HCT116 (cell line): Measurements from ENCODE around the gene SEMA4D. TPM values are rescaled to one million over a fixed set of nuclear protein-coding genes. Genes with fewer than 3 reads are reported as not detected.

Experiments
- ATAC-seq: fragments of 200-7000 bp; cut with Tn5 transposase; 2 replicates; pipeline ENCODE4 v1.9.1; 2020; ENCODE audit warnings: mild to moderate bottlenecking, moderate library complexity
- BruUV-seq: library from RNA; stranded (reverse); fragments of 400-500 nt; replicated peaks from 2 replicates; lab custom pipeline; 2021; lab: Mats Ljungman, UMichigan
- CTCF ChIA-PET: fragments of 300-600 bp; sonication (Branson Sonifier 250); formaldehyde crosslinking; loops from one replicate; lab custom pipeline; 2021; ENCODE audit warnings: antibody characterized with exemption; lab: Charles Lee
- POLR2A ChIA-PET: fragments of 300-600, 350-600 bp; sonication (Branson Sonifier 250); formaldehyde crosslinking; loops from one replicate; lab custom pipeline; 2021; ENCODE audit warnings: antibody characterized with exemption; lab: Charles Lee
- RAD21 ChIA-PET, 2 experiments: fragments of 300-600 bp; sonication (Branson Sonifier 250); formaldehyde crosslinking; loops; one replicate each; lab custom pipeline; 2023; ENCODE audit warnings: low total read pairs in 2 of 2; ENCODE audit not compliant: uncharacterized antibody in 2 of 2, unreplicated experiment in 2 of 2, low non-redundant PET in 1 of 2; lab: Charles Lee
- DNase-seq: peaks from one replicate; pipeline ENCODE4 v3.0.0-alpha.2; 2010; ENCODE audit warnings: low read depth, low spot score
- H2AFZ ChIP-seq: fragments of 200-600 bp; shearing (Covaris generic), sonication (generic); 2 replicates; pipeline ENCODE4 v1.6.1; 2017; ENCODE audit warnings: low read depth, mixed run types, mixed read lengths, antibody characterized with exemption, low read length; ENCODE audit not compliant: poor library complexity, severe bottlenecking
- H3K27ac ChIP-seq: 2 replicates; pipeline ENCODE4 v1.5.1; 2012; ENCODE audit warnings: low read depth, low read length
- H3K27me3 ChIP-seq: fragments of 200-600 bp; sonication (generic); 2 replicates; pipeline ENCODE4 v1.6.1; 2016; ENCODE audit warnings: mixed run types, low read length, mixed read lengths; ENCODE audit not compliant: insufficient read depth
- H3K36me3 ChIP-seq, 2 experiments: fragments of 200-500 bp in 1 of 2; fragments of 200-600 bp in 1 of 2; sonication (Bioruptor generic) in 1 of 2; sonication (generic) in 1 of 2; 2 replicates each; pipeline versions ENCODE4 v1.5.1 to v1.6.1; 2014 to 2016; ENCODE audit warnings: low read length in 2 of 2, inconsistent platforms in 1 of 2, mixed read lengths in 1 of 2, mixed run types in 1 of 2; ENCODE audit not compliant: insufficient read depth in 2 of 2, control insufficient read depth in 1 of 2
- H3K4me1 ChIP-seq, 2 experiments: fragments of 200-600 bp in 1 of 2; sonication (generic) in 1 of 2; 2 replicates each; pipeline versions ENCODE4 v1.5.1 to v1.6.1; 2012 to 2017; ENCODE audit warnings: low read length in 2 of 2, inconsistent platforms in 1 of 2, mild to moderate bottlenecking in 1 of 2, mixed read lengths in 1 of 2, mixed run types in 1 of 2, moderate library complexity in 1 of 2; ENCODE audit not compliant: insufficient read depth in 2 of 2, control insufficient read depth in 1 of 2
- H3K4me2 ChIP-seq: fragments of 200-600 bp; sonication (generic); 2 replicates; pipeline ENCODE4 v1.6.1; 2017; ENCODE audit warnings: mixed run types, low read length, mixed read lengths
- H3K4me3 ChIP-seq, 2 experiments: fragments of 200-600 bp in 1 of 2; sonication (generic) in 1 of 2; replicated peaks in 1 of 2; 2 replicates each; pipeline ENCODE4 v1.5.1; 2011 to 2016; ENCODE audit warnings: low read length in 2 of 2, control low read depth in 1 of 2, low read depth in 1 of 2, mild to moderate bottlenecking in 1 of 2, mixed read lengths in 1 of 2, mixed run types in 1 of 2
- H3K79me2 ChIP-seq: fragments of 200-600 bp; sonication (generic); 2 replicates; pipeline ENCODE4 v1.6.1; 2017; ENCODE audit warnings: mild to moderate bottlenecking, mixed run types, low read length, moderate library complexity, mixed read lengths; ENCODE audit not compliant: insufficient read depth
- H3K9ac ChIP-seq: fragments of 200-600 bp; sonication (generic); 2 replicates; pipeline ENCODE4 v1.6.1; 2016; ENCODE audit warnings: low read length, mixed read lengths
- H3K9me2 ChIP-seq: fragments of 200-600 bp; sonication (generic), shearing (Covaris generic); 2 replicates; pipeline ENCODE4 v1.6.1; 2017; ENCODE audit warnings: mixed run types, mild to moderate bottlenecking, moderate library complexity; ENCODE audit not compliant: insufficient read depth
- H3K9me3 ChIP-seq, 2 experiments: fragments of 200-500 bp in 1 of 2; fragments of 200-600 bp in 1 of 2; sonication (Bioruptor generic) in 1 of 2; sonication (generic) in 1 of 2; 2 replicates each; pipeline ENCODE4 v1.6.1; 2014 to 2017; ENCODE audit warnings: low read length in 2 of 2, mixed read lengths in 2 of 2, inconsistent platforms in 1 of 2, low read depth in 1 of 2, mild to moderate bottlenecking in 1 of 2, mixed run types in 1 of 2, moderate library complexity in 1 of 2; ENCODE audit not compliant: control insufficient read depth in 1 of 2, insufficient read depth in 1 of 2
- H4K20me1 ChIP-seq: fragments of 200-600 bp; sonication (generic), shearing (Covaris generic); 2 replicates; pipeline ENCODE4 v1.6.1; 2017; ENCODE audit warnings: mixed run types, mild to moderate bottlenecking, moderate library complexity; ENCODE audit not compliant: insufficient read depth
- ATF3 ChIP-seq: IDR thresholded peaks from 2 replicates; pipeline ENCODE4 v1.6.1; 2012
- CEBPB ChIP-seq: IDR thresholded peaks from 2 replicates; pipeline ENCODE4 v1.6.1; 2012; ENCODE audit warnings: low read depth
- CTCF ChIP-seq, 3 experiments: fragments of 200-600 bp in 1 of 3; sonication (generic) in 1 of 3; IDR thresholded peaks in 2 of 3; conservative IDR thresholded peaks in 1 of 3; 2 replicates each; pipeline ENCODE4 v1.5.1; 2012 to 2017; ENCODE audit warnings: low read depth in 2 of 3, low read length in 2 of 3, antibody characterized with exemption in 1 of 3, borderline replicate concordance in 1 of 3, control low read depth in 1 of 3, mild to moderate bottlenecking in 1 of 3, mixed read lengths in 1 of 3, mixed run types in 1 of 3, moderate library complexity in 1 of 3; ENCODE audit not compliant: insufficient read depth in 1 of 3
- EGR1 ChIP-seq: IDR thresholded peaks from 2 replicates; pipeline ENCODE4 v1.6.1; 2012; ENCODE audit warnings: low read depth
- ELF1 ChIP-seq: IDR thresholded peaks from 2 replicates; pipeline ENCODE4 v1.6.1; 2012; ENCODE audit warnings: low read depth, borderline replicate concordance
- EZH2 ChIP-seq: fragments of 200-600 bp; sonication (generic); IDR thresholded peaks from 2 replicates; pipeline ENCODE4 v1.6.1; 2017; ENCODE audit warnings: antibody characterized with exemption, mixed run types
- EZH2phosphoT487 ChIP-seq: fragments of 200-600 bp; IDR thresholded peaks from 2 replicates; pipeline ENCODE4 v1.6.1; 2018; ENCODE audit warnings: antibody characterized with exemption, borderline replicate concordance
- FOSL1 ChIP-seq: IDR thresholded peaks from 2 replicates; pipeline ENCODE4 v1.6.1; 2012; ENCODE audit warnings: low read depth
- JUND ChIP-seq: IDR thresholded peaks from 2 replicates; pipeline ENCODE4 v1.6.1; 2012
- MAX ChIP-seq: IDR thresholded peaks from 2 replicates; pipeline ENCODE4 v1.6.1; 2012
- POLR2A ChIP-seq: IDR thresholded peaks from 2 replicates; pipeline ENCODE4 v1.7.0; 2011; ENCODE audit warnings: borderline replicate concordance; ENCODE audit not compliant: insufficient read depth, insufficient read length; ENCODE audit errors: extremely low read depth
- POLR2AphosphoS5 ChIP-seq: IDR thresholded peaks from 2 replicates; pipeline ENCODE4 v1.6.1; 2011; ENCODE audit warnings: mild to moderate bottlenecking, low read depth, low read length, moderate library complexity
- REST ChIP-seq: IDR thresholded peaks from 2 replicates; pipeline ENCODE4 v1.6.1; 2012; ENCODE audit warnings: low read depth
- SIN3A ChIP-seq: IDR thresholded peaks from 2 replicates; pipeline ENCODE4 v1.6.1; 2012; ENCODE audit warnings: low read depth
- SP1 ChIP-seq: IDR thresholded peaks from 2 replicates; pipeline ENCODE4 v1.6.1; 2012; ENCODE audit warnings: low read depth
- TCF7L2 ChIP-seq: IDR thresholded peaks from 2 replicates; pipeline ENCODE4 v1.7.0; 2011; ENCODE audit warnings: borderline replicate concordance, inconsistent platforms; ENCODE audit not compliant: insufficient read depth, insufficient read length; ENCODE audit errors: extremely low read depth
- YY1 ChIP-seq: IDR thresholded peaks from 2 replicates; pipeline ENCODE4 v1.6.1; 2011; ENCODE audit warnings: low read length, low read depth, moderate library complexity, mild to moderate bottlenecking; ENCODE audit not compliant: insufficient replicate concordance; ENCODE audit errors: extremely low read depth
- ZFX ChIP-seq: fragments of 450-650 bp; IDR thresholded peaks from 2 replicates; pipeline ENCODE4 v1.6.1; 2017
- ZNF274 ChIP-seq: fragments of 200-500 bp; sonication (Bioruptor generic); IDR thresholded peaks from 2 replicates; pipeline ENCODE4 v1.6.1; 2014; ENCODE audit warnings: mild to moderate bottlenecking, low read depth, low read length, inconsistent platforms
- intact Hi-C: fragments of 100-400 bp; cut with micrococcal nuclease; formaldehyde crosslinking; loops from 2 replicates; pipeline ENCODE4 v1.10.0; 2022
- total RNA-seq: library from RNA; stranded (reverse); gene quantifications from one replicate; pipeline ENCODE4 v1.2.1, GENCODE V29; 2021; ENCODE audit not compliant: unreplicated experiment

The SEMA4D gene
- total RNA-seq, 1 experiment from 2014 or later, result 32.0 TPM

- no peak overlapping the region for H3K27ac ChIP-seq
- H3K4me2 ChIP-seq, result no peak overlapping the region
- H3K9ac ChIP-seq, result no peak overlapping the region
- H4K20me1 ChIP-seq, result no peaks in the 10 kb centered on the region
- H2AFZ ChIP-seq, result no peak overlapping the region
- H3K9me2 ChIP-seq, result no peaks in the 10 kb centered on the region
- intact Hi-C loops, result no loop called here
- H3K4me1 ChIP-seq, result peaks cover 8 to 10% of the 10 kb centered on the region in 2 experiments
- RAD21 ChIA-PET, result no interaction called here
- CTCF ChIA-PET, result no interaction called here
- ATAC-seq (no peak), DNase-seq (no peak)
- peaks cover 58% of the 10 kb centered on the region for H3K79me2 ChIP-seq
- BruUV-seq, result no TSS peak
- POLR2A ChIA-PET, result no interaction called here
- no peaks in the 10 kb centered on the region for H3K27me3 ChIP-seq
- no peaks in the 10 kb centered on the region for H3K9me3 ChIP-seq
- peaks cover 0 to 11% of the 10 kb centered on the region in 2 experiments; a peak in 2 of 4 replicates for H3K36me3 ChIP-seq
- TF ChIP-seq EZH2, result no peak
- TF ChIP-seq SP1, result no peak
- TF ChIP-seq YY1, result no peak
- TF ChIP-seq FOSL1, result no peak
- TF ChIP-seq ELF1, result no peak
- TF ChIP-seq REST, result no peak
- TF ChIP-seq POLR2AphosphoS5, result no peak
- no peak for TF ChIP-seq TCF7L2
- TF ChIP-seq CTCF (IDR thresholded peaks at IDR 0.05 in 2 of 3, conservative IDR thresholded peaks at IDR 0.05 in 1 of 3; ENCODE audit: borderline replicate concordance in 1 of 3, insufficient read depth in 1 of 3, low read depth in 2 of 3, low read length in 2 of 3), result no peak
- TF ChIP-seq POLR2A, result no peak
- no peak for TF ChIP-seq MAX
- TF ChIP-seq EZH2phosphoT487, result no peak
- TF ChIP-seq JUND, result no peak
- TF ChIP-seq SIN3A, result no peak
- no peak for TF ChIP-seq ZFX
- no peak for TF ChIP-seq CEBPB
- TF ChIP-seq EGR1, result no peak
- no peak for TF ChIP-seq ATF3
- no peak for TF ChIP-seq ZNF274
- no peak overlapping the region for H3K4me3 ChIP-seq
Measured at GRCh38 chr9:89323390-89323789, 174.5 kb downstream of the SEMA4D start.
